ENCODE results near the gene STARD7.
"Not testable (repeated sequence)": the region's sequence is repeated elsewhere in the genome, so short reads cannot be mapped to it uniquely, and the experiment has no call there.

Gene STARD7

GRCh38 chr2:96163415-96163767 lies 45.2 kb downstream of the STARD7 start:
- DNase-seq, result no peak

GRCh38 chr2:96161898-96162297 lies 46.7 kb downstream of the STARD7 start:
- DNase-seq, result no peak

- not testable (repeated sequence) for DNase-seq
Measured at GRCh38 chr2:96160366-96160765, 48.3 kb downstream of the STARD7 start.

- DNase-seq, result no peak
Measured at GRCh38 chr2:96159084-96159830, 49.4 kb downstream of the STARD7 start.

GRCh38 chr2:96158554-96158940 lies 50.1 kb downstream of the STARD7 start:
- DNase-seq, result no peak

- DNase-seq, result peak; percentile 76 to 81
Measured at GRCh38 chr2:96157649-96158553, 50.7 kb downstream of the STARD7 start.

- no peak for DNase-seq
Measured at GRCh38 chr2:96156926-96157648, 51.5 kb downstream of the STARD7 start.

- DNase-seq, result no peak
Measured at GRCh38 chr2:96156011-96156820, 52.4 kb downstream of the STARD7 start.

- DNase-seq, result no peak
Measured at GRCh38 chr2:96154506-96155380, 53.9 kb downstream of the STARD7 start.

- no peak for DNase-seq
Measured at GRCh38 chr2:96153991-96154431, 54.6 kb downstream of the STARD7 start.

GRCh38 chr2:96153291-96153713 lies 55.3 kb downstream of the STARD7 start:
- DNase-seq, result no peak

GRCh38 chr2:96152304-96153161 lies 56.1 kb downstream of the STARD7 start:
- no peak for DNase-seq

- DNase-seq, result peak in 1 of 2 donors; percentile 42
Measured at GRCh38 chr2:96151595-96152303, 56.9 kb downstream of the STARD7 start.

GRCh38 chr2:96150791-96151594 lies 57.6 kb downstream of the STARD7 start:
- DNase-seq, result no peak

- DNase-seq, result no peak
Measured at GRCh38 chr2:96150007-96150640, 58.5 kb downstream of the STARD7 start.

- peak; percentile 66 to 83 for DNase-seq
Measured at GRCh38 chr2:96148410-96149217, 60.0 kb downstream of the STARD7 start.

GRCh38 chr2:96147593-96148201 lies 60.9 kb downstream of the STARD7 start:
- no peak for DNase-seq

Measured in inflammatory macrophage (primary cell).